OCI-LY3 (cell line): ENCODE data around the gene CYYR1.

Source experiments
- H2AFZ ChIP-seq: fragments of 200-600, 300-600 bp; shearing (Covaris generic); 2 replicates; pipeline ENCODE4 v1.6.0; 2014; ENCODE audit warnings: antibody characterized with exemption, low read depth, low read length
- H3K27ac ChIP-seq: fragments of 200-600, 300-600 bp; sonication (generic); 2 replicates; pipeline ENCODE4 v1.5.1; 2014; ENCODE audit warnings: mild to moderate bottlenecking, low read length, moderate library complexity, mixed read lengths
- H3K27me3 ChIP-seq: fragments of 200-600, 300-600 bp; sonication (generic); 2 replicates; pipeline ENCODE4 v1.6.1; 2014; ENCODE audit warnings: low read depth, low read length, mixed read lengths
- H3K36me3 ChIP-seq: fragments of 200-600, 300-600 bp; sonication (generic); replicated peaks from 2 replicates; pipeline ENCODE3; 2014; ENCODE audit warnings: low read depth, low read length, mixed read lengths
- H3K4me1 ChIP-seq: fragments of 300-600, 200-600 bp; sonication (generic); 2 replicates; pipeline ENCODE4 v1.6.1; 2014; ENCODE audit warnings: low read length, mixed read lengths
- H3K4me2 ChIP-seq: fragments of 200-600, 300-600 bp; sonication (generic); 2 replicates; pipeline ENCODE4 v1.6.1; 2014; ENCODE audit warnings: low read length, mixed read lengths
- H3K4me3 ChIP-seq: fragments of 300-600, 200-600 bp; sonication (generic); 2 replicates; pipeline ENCODE4 v1.5.1; 2014; ENCODE audit warnings: antibody characterized with exemption, mild to moderate bottlenecking, low read length, moderate library complexity
- H3K79me2 ChIP-seq: fragments of 300-600, 200-600 bp; shearing (Covaris generic); 2 replicates; pipeline ENCODE4 v1.6.1; 2014; ENCODE audit warnings: mild to moderate bottlenecking, low read length, mixed read lengths
- H3K9ac ChIP-seq: fragments of 300-600, 200-600 bp; shearing (Covaris generic); 2 replicates; pipeline ENCODE4 v1.6.0; 2014; ENCODE audit warnings: mild to moderate bottlenecking, low read length, moderate library complexity
- H3K9me3 ChIP-seq: fragments of 200-600, 300-600 bp; shearing (Covaris generic); 2 replicates; pipeline ENCODE4 v1.6.1; 2014; ENCODE audit warnings: low read length, mixed read lengths; ENCODE audit not compliant: insufficient read depth
- H4K20me1 ChIP-seq: fragments of 200-600, 300-600 bp; sonication (generic); 2 replicates; pipeline ENCODE4 v1.6.1; 2016; ENCODE audit warnings: low read length, mixed read lengths; ENCODE audit not compliant: insufficient read depth
- CTCF ChIP-seq: fragments of 200-600, 300-600 bp; sonication (generic); IDR thresholded peaks from 2 replicates; pipeline ENCODE4 v1.5.1; 2014; ENCODE audit warnings: antibody characterized with exemption, low read length, low read depth
- EZH2phosphoT487 ChIP-seq: fragments of 200-600 bp; shearing (Covaris generic); IDR thresholded peaks from 2 replicates; pipeline ENCODE4 v1.6.1; 2018; ENCODE audit warnings: antibody characterized with exemption, mixed run types, low read depth

The CYYR1 gene

GRCh38 chr21:26473471-26473870 lies 99.6 kb downstream of the CYYR1 start:
- H3K9ac ChIP-seq = peak overlapping the region; percentile 31; the same call in 1 of the 2 replicates

GRCh38 chr21:26471099-26471471 lies 102.0 kb downstream of the CYYR1 start:
- no peaks in the 10 kb centered on the region for H3K79me2 ChIP-seq

More at GRCh38 chr21:26473471-26473870, 99.6 kb downstream of the CYYR1 start:
- Histone ChIP-seq H3K27ac (peak overlapping the region; percentile 75), H4K20me1 (no peaks in the 10 kb centered on the region), H2AFZ (no peak overlapping the region), H3K36me3 (peaks cover 21% of the 10 kb centered on the region), H3K27me3 (no peaks in the 10 kb centered on the region), H3K4me2 (peak overlapping the region; percentile 70), H3K4me3 (peak overlapping the region; percentile 39), H3K4me1 (peaks cover 49% of the 10 kb centered on the region), H3K9me3 (0 out of 2 replicates have a peak, but pooled peaks cover 7% of the 10 kb centered on the region), H3K79me2 (no peaks in the 10 kb centered on the region)
- TF ChIP-seq EZH2phosphoT487 = no peak
- TF ChIP-seq CTCF = no peak

GRCh38 chr21:26470351-26471098 lies 102.6 kb downstream of the CYYR1 start:
- Histone ChIP-seq H3K9ac (no peak overlapping the region), H2AFZ (no peak overlapping the region), H3K9me3 (0 out of 2 replicates have a peak, but pooled peaks cover 7% of the 10 kb centered on the region), H3K27ac (no peak overlapping the region), H3K36me3 (peaks cover 21% of the 10 kb centered on the region), H3K4me1 (peaks cover 44% of the 10 kb centered on the region), H3K4me3 (no peak overlapping the region), H3K4me2 (no peak overlapping the region), H4K20me1 (no peaks in the 10 kb centered on the region), H3K27me3 (no peaks in the 10 kb centered on the region), H3K79me2 (no peaks in the 10 kb centered on the region)
- TF ChIP-seq CTCF (no peak), EZH2phosphoT487 (no peak)

More at GRCh38 chr21:26471099-26471471, 102.0 kb downstream of the CYYR1 start:
- Histone ChIP-seq H2AFZ (no peak overlapping the region), H4K20me1 (no peaks in the 10 kb centered on the region), H3K4me2 (no peak overlapping the region), H3K36me3 (peaks cover 21% of the 10 kb centered on the region), H3K27me3 (no peaks in the 10 kb centered on the region), H3K4me1 (peaks cover 49% of the 10 kb centered on the region), H3K9ac (no peak overlapping the region), H3K27ac (no peak overlapping the region), H3K4me3 (no peak overlapping the region), H3K9me3 (0 out of 2 replicates have a peak, but pooled peaks cover 7% of the 10 kb centered on the region)
- no peak for TF ChIP-seq CTCF
- TF ChIP-seq EZH2phosphoT487 = no peak

GRCh38 chr21:26469789-26470188 lies 103.3 kb downstream of the CYYR1 start:
- Histone ChIP-seq H3K79me2 (no peaks in the 10 kb centered on the region), H3K9ac (no peak overlapping the region), H2AFZ (no peak overlapping the region), H3K4me3 (no peak overlapping the region), H3K27me3 (no peaks in the 10 kb centered on the region), H3K9me3 (0 out of 2 replicates have a peak, but pooled peaks cover 7% of the 10 kb centered on the region), H3K4me2 (peak overlapping the region; percentile 13; the same call in 1 of the 2 replicates), H3K36me3 (peaks cover 16% of the 10 kb centered on the region), H3K4me1 (peaks cover 36% of the 10 kb centered on the region), H3K27ac (no peak overlapping the region), H4K20me1 (no peaks in the 10 kb centered on the region)
- TF ChIP-seq CTCF = no peak
- TF ChIP-seq EZH2phosphoT487 = no peak
